ENCODE data around the gene CIAO2A. TPM values are rescaled to one million over a fixed set of nuclear protein-coding genes. Genes with fewer than 3 reads are reported as not detected.

The CIAO2A gene
- total RNA-seq, 4 donors from 2014 or later, result 21.4 to 53.8 (median 34.3) TPM

DNA sequence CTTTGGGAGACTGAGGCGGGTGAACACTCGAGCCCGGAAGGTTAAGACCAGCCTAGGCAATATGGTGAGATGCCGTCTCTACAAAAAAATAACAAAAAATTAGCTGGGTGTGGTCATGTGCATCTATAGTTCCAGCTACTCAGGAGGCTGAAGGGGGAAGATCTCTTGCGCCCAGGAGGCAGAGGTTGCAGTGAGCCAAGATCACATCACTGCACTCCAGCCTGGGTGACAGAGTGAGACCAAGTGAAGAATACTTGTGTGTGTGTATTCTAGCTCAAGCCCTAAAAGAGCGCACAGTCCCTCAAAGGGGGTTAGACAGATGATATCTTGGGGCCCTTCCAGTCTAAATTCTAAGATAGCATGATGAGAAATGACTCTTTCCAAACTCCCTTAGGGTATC, 71.1 kb downstream of the CIAO2A start:
- TF ChIP-seq CTCF (IDR thresholded peaks at IDR 0.05) (no peak), POLR2A (IDR thresholded peaks at IDR 0.05) (no peak)
- Histone ChIP-seq H3K27ac (no peak overlapping the region), H3K4me3 (no peak overlapping the region), H3K9me3 (no peaks in the 10 kb centered on the region), H3K4me1 (no peaks in the 10 kb centered on the region), H3K36me3 (no peaks in the 10 kb centered on the region), H3K27me3 (no peaks in the 10 kb centered on the region)
- no peak for DNase-seq
- intact Hi-C loops (cut with DNase I; ENCODE audit: low total_unique reads), result no loop called here

Small RNAs within 50 kb of the gene (small RNA-seq; reads per million reads assigned to genes)
- gene RF00019, result not detected

Other genes starting within 250 kb of the CIAO2A start
- gene DAPK2, start 47.4 kb downstream of the CIAO2A start, total RNA-seq, result 1 to 10 TPM in 3 of 4 donors, under 1 TPM in 1; 0.88 to 5.3 (median 1.4) TPM
- 100 to 1,000 TPM in 2 of 4 donors, 10 to 100 TPM in 2; 74.5 to 178 (median 95.5) TPM for gene SNX1, start 2.1 kb upstream of the CIAO2A start, total RNA-seq
- gene SNX22, start 57.9 kb upstream of the CIAO2A start, total RNA-seq, result 1 to 10 TPM in 1 of 4 donors, under 1 TPM in 1, not detected in 2; 0.55 to 1.7 TPM
- gene PPIB, start 69.2 kb upstream of the CIAO2A start, total RNA-seq, result 100 to 1,000 TPM; 309 to 914 (median 465) TPM